HG03139 (cell line): Measurements from ENCODE around the gene SLC16A12.

Source experiments
- ATAC-seq: cut with Tn5 transposase; IDR thresholded peaks from one replicate; pipeline ENCODE4 v1.9.1; 2021; ENCODE audit not compliant: unreplicated experiment

The SLC16A12 gene

GRCh38 chr10:89515031-89515841 lies 20.2 kb downstream of the SLC16A12 start:
- ATAC-seq = no peak

DNA sequence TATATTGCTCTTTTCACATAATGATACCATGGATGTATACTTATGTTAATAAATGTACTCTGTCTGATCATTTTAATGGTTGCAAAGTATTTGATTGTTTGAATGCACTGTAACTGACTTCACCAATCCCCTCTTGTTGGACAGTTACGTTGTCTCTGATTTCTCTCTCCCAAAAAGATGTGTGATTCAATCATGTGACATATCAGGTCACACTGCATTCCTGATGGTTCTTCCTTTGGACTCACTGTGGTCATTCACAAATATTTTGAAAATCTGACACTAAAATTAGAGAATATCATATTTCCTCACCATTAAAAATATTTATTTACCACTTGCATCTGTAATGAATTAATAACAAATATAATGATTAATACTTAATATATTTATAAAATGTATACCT lies 22.2 kb downstream of the SLC16A12 start:
- ATAC-seq = no peak

DNA sequence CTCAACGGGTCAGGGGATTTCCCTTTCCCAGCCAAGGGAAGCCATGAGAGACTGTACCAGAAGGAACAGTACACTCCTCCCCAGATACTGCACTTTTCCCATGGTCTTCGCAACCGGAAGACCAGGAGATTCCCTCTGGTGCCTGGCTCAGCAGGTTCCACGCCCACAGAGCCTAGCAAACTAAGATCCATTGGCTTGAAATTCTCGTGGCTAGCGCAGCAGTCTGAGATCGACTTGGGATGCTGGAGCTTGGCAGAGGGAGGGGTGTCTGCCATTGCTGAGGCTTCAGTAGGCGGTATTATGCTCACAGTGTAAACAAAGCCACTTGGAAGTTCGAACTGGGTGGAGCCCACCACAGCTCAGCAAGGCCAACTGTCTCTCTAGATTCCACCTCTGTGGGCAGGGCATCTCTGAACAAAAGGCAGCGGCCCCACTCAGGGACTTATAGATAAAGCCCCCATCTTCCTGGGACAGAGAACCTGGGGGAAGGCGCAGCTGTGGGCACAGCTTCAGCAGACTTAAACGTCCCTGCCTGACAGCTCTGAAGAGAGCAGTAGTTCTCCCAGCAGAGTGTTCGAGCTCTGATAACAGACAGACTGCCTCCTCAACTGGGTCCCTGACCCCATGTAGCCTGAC lies 29.6 kb downstream of the SLC16A12 start:
- no peak for ATAC-seq

GRCh38 chr10:89504691-89505090 lies 30.7 kb downstream of the SLC16A12 start:
- no peak for ATAC-seq

- no peak for ATAC-seq
Measured at GRCh38 chr10:89503652-89504370, 31.6 kb downstream of the SLC16A12 start.

DNA sequence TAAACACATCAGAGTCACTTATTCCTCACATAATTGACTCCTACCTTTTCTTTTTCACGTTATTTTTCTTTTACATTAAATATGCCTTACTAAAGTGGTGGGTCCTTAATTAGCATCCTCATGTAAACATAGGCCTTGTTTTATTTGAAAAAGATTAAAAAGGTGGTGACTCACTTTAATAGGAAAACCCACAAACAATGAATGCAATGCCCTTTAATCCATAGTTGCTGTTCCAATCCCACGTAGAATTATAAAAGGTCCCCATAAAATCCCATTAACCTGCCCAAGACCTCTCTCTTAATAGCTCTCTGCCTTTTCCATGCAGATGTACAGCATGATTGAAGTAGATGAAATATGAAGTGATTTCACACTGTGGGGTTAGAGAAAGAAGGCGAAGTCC lies 32.2 kb downstream of the SLC16A12 start:
- ATAC-seq = no peak

- no peak for ATAC-seq
Measured at GRCh38 chr10:89502549-89502948, 32.8 kb downstream of the SLC16A12 start.

DNA sequence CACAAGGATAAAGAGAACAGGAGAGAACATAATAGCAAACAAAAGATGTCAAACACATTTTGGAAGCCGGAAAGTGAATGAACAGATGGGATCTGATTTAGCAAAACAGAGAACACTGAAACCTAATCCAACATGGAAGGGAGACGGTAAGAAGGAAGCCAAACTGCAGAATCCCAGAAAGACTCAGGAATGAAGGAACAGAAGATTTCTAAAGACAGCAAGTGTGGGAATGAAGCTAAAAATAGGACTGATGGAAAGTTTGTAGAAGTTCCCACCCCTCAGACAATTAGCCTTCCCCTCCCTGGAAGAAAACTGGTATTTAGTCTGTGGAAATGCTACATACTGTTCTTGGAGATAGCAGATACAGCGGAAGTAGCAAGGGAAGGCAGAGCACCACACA lies 40.8 kb downstream of the SLC16A12 start:
- no peak for ATAC-seq

GRCh38 chr10:89494068-89494467 lies 41.3 kb downstream of the SLC16A12 start:
- no peak for ATAC-seq

GRCh38 chr10:89491932-89492331 lies 43.5 kb downstream of the SLC16A12 start:
- no peak for ATAC-seq

DNA sequence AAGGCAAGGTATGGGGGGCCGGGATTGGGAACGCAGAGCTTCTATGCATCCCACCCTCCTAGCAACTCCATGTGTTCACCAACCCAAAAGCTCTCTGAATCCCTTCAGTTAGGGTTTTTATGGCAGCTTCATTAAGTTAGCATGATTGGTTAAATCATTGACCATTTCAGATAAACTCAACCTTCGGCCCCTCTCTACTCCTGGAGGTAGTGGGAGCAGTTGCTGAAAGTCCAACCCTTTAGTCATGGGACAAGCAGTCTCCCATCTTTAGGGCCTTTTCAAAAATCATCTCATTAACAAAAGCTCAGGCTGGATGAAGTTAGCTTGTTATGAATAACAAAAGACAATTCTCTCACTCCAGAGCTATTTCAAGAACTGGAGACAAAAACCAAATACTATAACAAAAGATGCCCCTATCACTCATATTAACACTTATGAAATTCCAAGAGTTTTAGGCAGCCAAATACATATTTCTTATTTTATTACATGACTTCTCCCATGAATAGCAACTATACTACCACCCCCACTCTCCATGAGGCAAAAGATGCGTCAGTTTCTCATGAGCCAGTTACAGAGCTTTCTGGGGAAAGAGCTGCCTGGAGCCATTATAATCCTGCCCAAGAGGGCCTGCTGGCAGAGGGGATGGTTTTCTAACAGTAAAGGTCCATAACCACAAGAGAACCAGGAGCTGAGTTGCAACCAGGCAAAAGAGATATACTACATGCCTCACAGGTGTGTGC lies 44.6 kb downstream of the SLC16A12 start:
- no peak for ATAC-seq

GRCh38 chr10:89482256-89482655 lies 53.1 kb downstream of the SLC16A12 start:
- no peak for ATAC-seq

- no peak for ATAC-seq
Measured at GRCh38 chr10:89481662-89482061, 53.7 kb downstream of the SLC16A12 start.

DNA sequence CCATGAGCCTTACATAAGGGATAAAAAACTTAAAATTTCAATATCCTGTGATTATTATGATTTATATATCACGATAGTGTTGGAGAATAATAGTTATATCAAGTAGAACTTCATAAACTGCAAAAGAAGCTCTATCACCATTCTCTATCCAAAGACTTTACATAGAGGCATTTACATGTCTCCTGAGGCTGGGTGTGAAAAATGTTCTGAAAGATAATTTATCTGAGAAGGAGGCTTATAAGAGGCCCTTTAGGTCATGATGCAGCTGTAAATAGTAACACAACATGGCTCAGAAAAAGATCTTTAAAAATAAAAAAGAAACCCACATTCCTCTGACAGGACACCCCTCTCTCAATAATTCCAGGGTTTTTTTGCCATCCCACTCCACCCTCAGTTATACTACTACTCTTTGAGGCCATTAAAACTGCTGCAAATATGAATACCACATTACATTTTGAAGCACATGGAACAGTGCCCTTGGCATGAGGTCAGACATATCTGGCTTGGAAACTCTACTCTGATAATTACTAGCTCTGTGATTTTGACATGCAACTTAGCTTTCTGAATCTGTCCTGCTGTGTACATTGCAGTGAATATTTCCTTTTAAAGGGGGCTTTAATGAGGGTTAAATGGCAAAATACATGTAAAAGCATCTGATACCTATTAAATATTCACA lies 55.5 kb downstream of the SLC16A12 start:
- ATAC-seq = no peak

- ATAC-seq = no peak
Measured at GRCh38 chr10:89478739-89479654, 56.4 kb downstream of the SLC16A12 start.

DNA sequence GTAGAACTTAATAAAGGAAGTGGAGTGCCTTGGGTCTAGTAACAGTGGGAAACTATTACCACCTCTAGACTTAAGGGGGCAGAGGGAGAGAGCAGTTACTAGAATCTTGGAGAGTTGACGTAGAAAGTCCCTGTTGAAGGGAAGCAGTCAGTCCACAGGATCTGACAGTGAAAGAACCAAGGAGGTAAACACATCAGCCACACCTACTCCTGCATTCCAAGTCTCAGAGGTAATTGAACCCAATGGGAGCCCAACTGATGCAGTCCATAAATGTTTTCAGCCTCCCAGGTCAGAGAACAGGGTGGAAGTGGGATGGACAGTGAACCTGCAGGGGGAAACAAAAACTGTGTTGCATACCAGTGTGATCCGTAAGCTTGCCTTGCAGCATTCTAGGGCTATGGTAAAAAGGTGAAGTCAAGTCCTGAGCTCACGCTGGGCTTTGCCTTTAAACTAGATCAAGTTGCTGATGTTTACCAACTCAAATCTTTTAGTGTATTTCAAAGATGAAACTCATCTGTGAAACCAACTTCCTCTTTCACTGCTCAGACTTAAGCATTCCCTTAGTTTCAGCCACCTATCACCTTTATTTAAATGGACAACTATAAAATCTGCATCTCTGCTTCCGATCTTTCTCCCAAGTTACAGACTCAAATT lies 57.2 kb downstream of the SLC16A12 start:
- no peak for ATAC-seq

DNA sequence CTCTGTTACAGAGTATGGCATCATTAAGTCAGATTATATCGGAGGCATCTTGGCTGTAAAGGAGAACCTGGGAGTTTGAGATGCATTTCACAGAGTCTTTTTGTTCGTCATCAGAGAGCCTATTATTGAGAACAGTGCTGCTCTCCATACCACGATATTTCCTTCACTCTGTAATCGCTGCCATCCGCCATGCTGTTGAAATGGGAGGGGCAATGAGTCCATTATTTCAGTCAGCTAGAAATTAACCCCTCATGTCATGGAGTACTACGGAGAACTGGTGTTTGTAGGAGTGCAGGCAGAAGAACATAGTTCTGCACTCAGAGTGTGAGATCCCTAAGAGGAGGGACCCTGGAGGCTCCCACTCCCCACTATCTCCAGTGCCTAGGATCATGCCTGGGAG lies 59.2 kb downstream of the SLC16A12 start:
- ATAC-seq = no peak

DNA sequence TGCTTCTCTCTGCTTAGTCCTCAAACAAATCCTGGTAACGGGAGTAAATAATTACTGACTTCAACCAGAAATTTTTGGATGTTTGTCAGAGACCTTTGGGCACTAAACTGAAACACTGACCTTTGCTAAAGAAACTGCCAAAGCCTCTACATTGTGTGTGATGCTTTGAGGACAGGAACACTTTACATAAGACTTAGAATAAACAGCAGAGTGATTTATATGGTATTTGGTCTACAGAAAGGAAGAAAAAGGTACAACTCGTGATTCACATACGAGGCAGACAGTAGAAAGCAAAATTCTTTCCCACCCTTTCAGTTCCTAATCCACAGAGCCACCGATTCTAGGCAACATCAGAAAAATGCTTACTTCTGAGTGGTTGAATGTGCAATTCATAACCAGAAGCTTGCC lies 59.8 kb downstream of the SLC16A12 start:
- ATAC-seq = no peak

DNA sequence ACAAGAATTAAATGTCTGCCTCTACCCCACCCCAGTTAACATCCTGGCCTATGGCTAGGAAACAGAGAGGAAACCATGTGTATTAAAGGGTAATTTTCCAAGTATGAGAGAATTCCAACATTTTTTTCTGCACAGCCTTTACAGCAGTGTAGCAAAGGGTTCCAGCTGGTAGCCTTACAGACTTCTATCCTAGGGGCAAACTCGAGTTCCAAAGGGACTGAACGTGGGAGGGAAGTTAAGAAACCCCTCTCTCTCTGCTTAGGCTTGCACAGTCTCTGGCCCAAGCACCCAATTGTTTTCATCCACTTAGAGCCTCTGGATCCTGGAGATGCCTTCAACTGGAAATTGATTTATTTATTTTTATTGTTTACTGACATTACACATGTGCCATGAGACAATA lies 60.3 kb downstream of the SLC16A12 start:
- ATAC-seq = no peak
